Neural progenitor cell (in vitro differentiated cells): ENCODE results near the gene ITIH2.

Source experiments
- CTCF ChIP-seq: fragments of 200-600 bp; sonication (generic); IDR thresholded peaks from 2 replicates; pipeline ENCODE4 v1.5.1; 2017; ENCODE audit warnings: antibody characterized with exemption, mild to moderate bottlenecking
- EZH2 ChIP-seq: fragments of 200-600 bp; sonication (generic); IDR thresholded peaks from 2 replicates; pipeline ENCODE4 v1.6.1; 2017; ENCODE audit warnings: antibody characterized with exemption, mild to moderate bottlenecking, moderate library complexity

GRCh38 chr10:7706534-7707073, 3.5 kb downstream of the ITIH2 start:
- TF ChIP-seq CTCF: no peak
- no peak for TF ChIP-seq EZH2
